NOMO-1 treated with dmso at 0.1 percent for 144 hours (cell line): ENCODE data around the gene SMAD6.

Experiments used
- DNase-seq: peaks from one replicate; lab custom pipeline; 2025; ENCODE audit not compliant: unreplicated experiment; lab: John Stamatoyannopoulos, UW

SMAD6 gene

GRCh38 chr15:66702035-66702786 is at the start of gene SMAD6:
Gene SMAD6, plus strand, starts transcription at chr15:66702236. Its CDS starts 1,023 bp downstream, at chr15:66703259.
- peak; percentile 96 for DNase-seq

- no peak for DNase-seq
These were observed 49.2 kb upstream of the SMAD6 start for GRCh38 chr15:66652806-66653205.

GRCh38 chr15:66653398-66653797 is 48.6 kb upstream of the SMAD6 start:
- no peak for DNase-seq

GRCh38 chr15:66653852-66654251 is 48.2 kb upstream of the SMAD6 start:
- DNase-seq, result no peak

GRCh38 chr15:66654361-66654738 is 47.7 kb upstream of the SMAD6 start:
- no peak for DNase-seq

GRCh38 chr15:66654739-66655375 is 47.2 kb upstream of the SMAD6 start:
- no peak for DNase-seq

GRCh38 chr15:66655511-66655910 is 46.5 kb upstream of the SMAD6 start:
- no peak for DNase-seq

- no peak for DNase-seq
These were observed 46.0 kb upstream of the SMAD6 start for GRCh38 chr15:66655997-66656396.

GRCh38 chr15:66657185-66658020 is 44.6 kb upstream of the SMAD6 start:
- DNase-seq, result no peak

GRCh38 chr15:66658044-66658443 is 44.0 kb upstream of the SMAD6 start:
- no peak for DNase-seq

- DNase-seq, result no peak
These were observed 43.2 kb upstream of the SMAD6 start for GRCh38 chr15:66658855-66659254.

GRCh38 chr15:66659384-66659783 is 42.7 kb upstream of the SMAD6 start:
- DNase-seq, result no peak

GRCh38 chr15:66661432-66662096 is 40.5 kb upstream of the SMAD6 start:
- no peak for DNase-seq

GRCh38 chr15:66662522-66662921 is 39.5 kb upstream of the SMAD6 start:
- DNase-seq, result no peak

GRCh38 chr15:66663664-66664063 is 38.4 kb upstream of the SMAD6 start:
- DNase-seq, result no peak

GRCh38 chr15:66670175-66670574 is 31.9 kb upstream of the SMAD6 start:
- DNase-seq, result no peak

- no peak for DNase-seq
These were observed 31.1 kb upstream of the SMAD6 start for GRCh38 chr15:66670762-66671580.

- DNase-seq, result no peak
These were observed 29.2 kb upstream of the SMAD6 start for GRCh38 chr15:66672867-66673266.

- DNase-seq, result no peak
These were observed 28.4 kb upstream of the SMAD6 start for GRCh38 chr15:66673410-66674322.
